ENCODE measurements around the gene SARS1.

Gene SARS1

GRCh38 chr1:109250454-109251276 is 36.9 kb downstream of the SARS1 start:
- no peak for DNase-seq (ENCODE audit: low read depth in 2 of 2)

GRCh38 chr1:109251277-109252166 is 37.8 kb downstream of the SARS1 start:
- DNase-seq (ENCODE audit: low read depth in 2 of 2) = no peak

- DNase-seq (ENCODE audit: low read depth in 2 of 2) = no peak
Observed at GRCh38 chr1:109252167-109252892, 38.6 kb downstream of the SARS1 start.

- no peak for DNase-seq (ENCODE audit: low read depth in 2 of 2)
Observed at GRCh38 chr1:109252893-109253802, 39.4 kb downstream of the SARS1 start.

GRCh38 chr1:109253803-109254620 is 40.3 kb downstream of the SARS1 start:
- no peak for DNase-seq (ENCODE audit: low read depth in 2 of 2)

GRCh38 chr1:109254621-109255096 is 40.9 kb downstream of the SARS1 start:
- DNase-seq (ENCODE audit: low read depth in 2 of 2) = no peak

- DNase-seq (ENCODE audit: low read depth in 2 of 2) = no peak
Observed at GRCh38 chr1:109255097-109255651, 41.5 kb downstream of the SARS1 start.

GRCh38 chr1:109255678-109256077 is 42.0 kb downstream of the SARS1 start:
- no peak for DNase-seq (ENCODE audit: low read depth in 2 of 2)

GRCh38 chr1:109256085-109256484 is 42.4 kb downstream of the SARS1 start:
- DNase-seq (ENCODE audit: low read depth in 2 of 2) = no peak

GRCh38 chr1:109256971-109257681 is 43.4 kb downstream of the SARS1 start:
- no peak for DNase-seq (ENCODE audit: low read depth in 2 of 2)

GRCh38 chr1:109257682-109258421 is 44.1 kb downstream of the SARS1 start:
- DNase-seq (ENCODE audit: low read depth in 2 of 2) = no peak

- DNase-seq (ENCODE audit: low read depth in 2 of 2) = no peak
Observed at GRCh38 chr1:109258481-109259466, 45.1 kb downstream of the SARS1 start.

- DNase-seq (ENCODE audit: low read depth in 2 of 2) = no peak
Observed at GRCh38 chr1:109259674-109260557, 46.2 kb downstream of the SARS1 start.

- DNase-seq (ENCODE audit: low read depth in 2 of 2) = no peak
Observed at GRCh38 chr1:109261006-109261405, 47.3 kb downstream of the SARS1 start.

GRCh38 chr1:109261578-109261977 is 47.9 kb downstream of the SARS1 start:
- DNase-seq (ENCODE audit: low read depth in 2 of 2) = no peak

All from activated CD4-positive, alpha-beta T cell treated with anti-CD3 and anti-CD28 coated beads for 24 hours (primary cell).